Measurements from ENCODE around the gene NOLC1.

DNA sequence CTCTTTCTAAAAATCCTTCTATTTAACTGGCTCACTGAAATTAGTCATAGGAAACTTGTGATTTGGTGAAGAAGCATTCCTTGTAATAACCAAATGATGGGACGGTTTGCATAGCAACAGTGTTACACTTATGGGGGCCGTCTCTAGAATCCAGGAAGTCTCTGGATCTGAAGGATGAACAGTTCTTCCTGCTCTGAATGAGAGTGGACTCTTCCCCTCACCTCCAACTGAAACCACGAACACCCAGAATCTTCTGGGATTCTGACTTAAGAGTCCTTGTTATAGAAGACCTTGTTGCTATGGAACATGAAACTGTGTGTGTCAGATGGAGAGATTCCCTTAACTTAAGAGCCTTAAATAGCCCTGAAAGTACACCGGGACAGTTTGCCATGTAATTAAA lies 23.2 kb downstream of the NOLC1 start:
- TF ChIP-seq, protein P1, sequence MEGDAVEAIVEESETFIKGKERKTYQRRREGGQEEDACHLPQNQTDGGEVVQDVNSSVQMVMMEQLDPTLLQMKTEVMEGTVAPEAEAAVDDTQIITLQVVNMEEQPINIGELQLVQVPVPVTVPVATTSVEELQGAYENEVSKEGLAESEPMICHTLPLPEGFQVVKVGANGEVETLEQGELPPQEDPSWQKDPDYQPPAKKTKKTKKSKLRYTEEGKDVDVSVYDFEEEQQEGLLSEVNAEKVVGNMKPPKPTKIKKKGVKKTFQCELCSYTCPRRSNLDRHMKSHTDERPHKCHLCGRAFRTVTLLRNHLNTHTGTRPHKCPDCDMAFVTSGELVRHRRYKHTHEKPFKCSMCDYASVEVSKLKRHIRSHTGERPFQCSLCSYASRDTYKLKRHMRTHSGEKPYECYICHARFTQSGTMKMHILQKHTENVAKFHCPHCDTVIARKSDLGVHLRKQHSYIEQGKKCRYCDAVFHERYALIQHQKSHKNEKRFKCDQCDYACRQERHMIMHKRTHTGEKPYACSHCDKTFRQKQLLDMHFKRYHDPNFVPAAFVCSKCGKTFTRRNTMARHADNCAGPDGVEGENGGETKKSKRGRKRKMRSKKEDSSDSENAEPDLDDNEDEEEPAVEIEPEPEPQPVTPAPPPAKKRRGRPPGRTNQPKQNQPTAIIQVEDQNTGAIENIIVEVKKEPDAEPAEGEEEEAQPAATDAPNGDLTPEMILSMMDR (IDR thresholded peaks at IDR 0.05; ENCODE audit: insufficient read depth, low read length, poor library complexity, severe bottlenecking), result no peak
- TF ChIP-seq EZH2phosphoT487 (conservative IDR thresholded peaks at IDR 0.05; ENCODE audit: low read length), result no peak

All from SU-DHL-6 (cell line).